GM12872 (cell line): ENCODE measurements around the gene MAML3.

Experiments used
- CTCF ChIP-seq: IDR thresholded peaks from 3 replicates; pipeline ENCODE4 v1.5.1; 2011; ENCODE audit warnings: low read depth, mild to moderate bottlenecking, low read length, moderate library complexity; ENCODE audit not compliant: insufficient read depth

Gene MAML3

GRCh38 chr4:140092094-140092851, 61.7 kb downstream of the MAML3 start:
- TF ChIP-seq CTCF, result no peak

GRCh38 chr4:140091305-140091704, 62.7 kb downstream of the MAML3 start:
- no peak for TF ChIP-seq CTCF

- TF ChIP-seq CTCF, result no peak
Measured at GRCh38 chr4:140090215-140090731, 63.7 kb downstream of the MAML3 start.

GRCh38 chr4:140089216-140089615, 64.8 kb downstream of the MAML3 start:
- no peak for TF ChIP-seq CTCF

GRCh38 chr4:140088323-140088967, 65.5 kb downstream of the MAML3 start:
- no peak for TF ChIP-seq CTCF

GRCh38 chr4:140085881-140086280, 68.1 kb downstream of the MAML3 start:
- TF ChIP-seq CTCF, result no peak

GRCh38 chr4:140085062-140085622, 68.8 kb downstream of the MAML3 start:
- TF ChIP-seq CTCF, result no peak
